Omental fat pad (tissue), 4 donors: ENCODE measurements around the gene HM13. TPM values are rescaled to one million over a fixed set of nuclear protein-coding genes. Genes with fewer than 3 reads are reported as not detected.
"Not testable (repeated sequence)": the region's sequence is repeated elsewhere in the genome, so short reads cannot be mapped to it uniquely, and the experiment has no call there.

Experiments used
- ATAC-seq: fragments of 150-250 bp; one replicate; pipeline ENCODE4 v1.9.1; 2016; ENCODE audit warnings: mild to moderate bottlenecking, moderate library complexity; ENCODE audit not compliant: low FRiP score
- DNase-seq: peaks from one replicate; pipeline ENCODE4 v3.0.0-alpha.2; 2019; ENCODE audit warnings: low spot score
- total RNA-seq, 4 donors: library from RNA; depleted of rRNA; stranded (reverse); fragments of >200 nt; gene quantifications; one replicate each; pipeline ENCODE4 v1.1.0, GENCODE V29; 2016
- TF ChIP-seq, protein P1 (sequence below), 3 donors: fragments of 450-650 bp; IDR thresholded peaks; one replicate each; pipeline ENCODE4 v1.5.1; 2016 to 2017; ENCODE audit warnings: antibody characterized with exemption in 3 of 3, mild to moderate bottlenecking in 3 of 3, moderate library complexity in 2 of 3

HM13 gene
- total RNA-seq, 4 donors from 2014 or later, result 59.7 to 113 (median 83.4) TPM

DNA sequence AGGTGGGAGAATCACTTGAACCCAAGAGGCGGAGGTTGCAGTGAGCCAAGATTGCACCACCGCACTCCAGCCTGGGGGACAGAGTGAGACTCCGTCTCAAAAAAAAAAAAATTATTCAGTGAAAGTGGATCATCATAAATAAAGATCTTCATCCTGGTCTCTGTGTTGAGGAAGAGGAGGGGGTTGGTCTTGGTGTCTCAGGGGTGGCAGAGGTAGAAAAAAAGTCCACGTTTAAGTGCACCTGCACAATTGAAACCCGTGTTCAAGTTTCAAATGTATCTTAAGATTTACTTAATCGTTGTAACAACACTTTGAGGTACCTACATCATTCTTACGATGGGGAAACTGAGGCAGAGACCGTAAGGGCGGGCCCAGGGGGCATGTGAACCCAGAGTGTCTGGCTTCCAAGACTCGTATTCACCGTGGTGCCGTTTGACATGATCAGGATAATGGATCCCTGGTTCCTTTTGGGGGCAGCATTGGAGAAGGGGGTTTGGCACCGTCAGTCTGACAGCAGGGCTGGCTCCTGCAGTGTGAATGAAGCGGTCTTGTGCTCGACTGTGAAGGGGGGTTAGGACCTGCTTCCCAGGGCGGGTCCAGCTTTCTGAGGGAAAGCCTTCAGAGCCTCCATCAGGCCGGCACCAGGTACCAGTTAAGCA is 57.9 kb downstream of the HM13 start:
- ATAC-seq (peak; percentile 22), DNase-seq (no peak)
- TF ChIP-seq, protein P1, sequence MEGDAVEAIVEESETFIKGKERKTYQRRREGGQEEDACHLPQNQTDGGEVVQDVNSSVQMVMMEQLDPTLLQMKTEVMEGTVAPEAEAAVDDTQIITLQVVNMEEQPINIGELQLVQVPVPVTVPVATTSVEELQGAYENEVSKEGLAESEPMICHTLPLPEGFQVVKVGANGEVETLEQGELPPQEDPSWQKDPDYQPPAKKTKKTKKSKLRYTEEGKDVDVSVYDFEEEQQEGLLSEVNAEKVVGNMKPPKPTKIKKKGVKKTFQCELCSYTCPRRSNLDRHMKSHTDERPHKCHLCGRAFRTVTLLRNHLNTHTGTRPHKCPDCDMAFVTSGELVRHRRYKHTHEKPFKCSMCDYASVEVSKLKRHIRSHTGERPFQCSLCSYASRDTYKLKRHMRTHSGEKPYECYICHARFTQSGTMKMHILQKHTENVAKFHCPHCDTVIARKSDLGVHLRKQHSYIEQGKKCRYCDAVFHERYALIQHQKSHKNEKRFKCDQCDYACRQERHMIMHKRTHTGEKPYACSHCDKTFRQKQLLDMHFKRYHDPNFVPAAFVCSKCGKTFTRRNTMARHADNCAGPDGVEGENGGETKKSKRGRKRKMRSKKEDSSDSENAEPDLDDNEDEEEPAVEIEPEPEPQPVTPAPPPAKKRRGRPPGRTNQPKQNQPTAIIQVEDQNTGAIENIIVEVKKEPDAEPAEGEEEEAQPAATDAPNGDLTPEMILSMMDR (IDR thresholded peaks at IDR 0.05), result no peak

DNA sequence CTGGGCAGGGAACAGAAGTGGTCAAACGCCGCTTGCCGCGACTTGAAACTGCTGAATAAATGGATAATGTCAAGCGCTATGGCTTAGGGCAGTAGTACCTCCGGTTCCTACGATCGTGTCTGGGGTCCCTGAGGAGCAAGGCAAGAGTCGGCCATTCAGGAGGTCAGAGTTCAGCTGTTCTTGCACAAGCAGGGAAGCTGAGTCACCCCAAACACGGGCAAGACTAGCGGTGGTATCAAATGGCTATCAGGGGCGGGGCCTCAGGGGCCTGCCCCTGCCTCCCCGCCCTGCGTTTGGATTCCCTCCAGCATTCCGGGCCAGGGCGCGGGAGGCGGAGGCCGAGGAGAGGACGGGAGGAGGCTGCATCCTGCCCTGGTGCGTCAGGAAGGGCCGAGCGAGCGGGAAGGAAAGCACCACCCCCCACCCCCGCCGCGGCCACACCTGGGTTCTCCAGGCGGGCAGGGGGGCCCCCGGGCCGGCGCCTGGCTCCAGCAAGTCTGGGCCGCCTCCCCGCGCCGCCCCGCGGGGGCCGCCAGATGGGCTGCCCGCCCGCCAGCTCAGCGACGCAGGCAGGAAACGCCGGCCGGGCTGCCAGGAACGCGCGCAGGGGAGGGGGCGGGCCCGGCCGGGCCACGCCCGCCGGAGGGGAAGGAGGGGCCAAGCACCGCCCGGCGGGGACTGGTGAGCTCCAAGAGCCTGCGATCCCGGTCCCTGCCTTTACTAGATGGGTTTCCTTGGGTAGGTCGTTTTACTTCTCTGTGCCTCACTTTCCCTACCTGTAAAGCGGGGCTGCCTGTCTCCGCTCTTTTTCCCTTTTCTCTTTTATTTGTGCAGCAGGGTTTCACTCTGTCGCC is 58.7 kb downstream of the HM13 start:
- ATAC-seq (peak; percentile 89), DNase-seq (peak; percentile 99)
- TF ChIP-seq, protein P1 (IDR thresholded peaks at IDR 0.05), result no peak

DNA sequence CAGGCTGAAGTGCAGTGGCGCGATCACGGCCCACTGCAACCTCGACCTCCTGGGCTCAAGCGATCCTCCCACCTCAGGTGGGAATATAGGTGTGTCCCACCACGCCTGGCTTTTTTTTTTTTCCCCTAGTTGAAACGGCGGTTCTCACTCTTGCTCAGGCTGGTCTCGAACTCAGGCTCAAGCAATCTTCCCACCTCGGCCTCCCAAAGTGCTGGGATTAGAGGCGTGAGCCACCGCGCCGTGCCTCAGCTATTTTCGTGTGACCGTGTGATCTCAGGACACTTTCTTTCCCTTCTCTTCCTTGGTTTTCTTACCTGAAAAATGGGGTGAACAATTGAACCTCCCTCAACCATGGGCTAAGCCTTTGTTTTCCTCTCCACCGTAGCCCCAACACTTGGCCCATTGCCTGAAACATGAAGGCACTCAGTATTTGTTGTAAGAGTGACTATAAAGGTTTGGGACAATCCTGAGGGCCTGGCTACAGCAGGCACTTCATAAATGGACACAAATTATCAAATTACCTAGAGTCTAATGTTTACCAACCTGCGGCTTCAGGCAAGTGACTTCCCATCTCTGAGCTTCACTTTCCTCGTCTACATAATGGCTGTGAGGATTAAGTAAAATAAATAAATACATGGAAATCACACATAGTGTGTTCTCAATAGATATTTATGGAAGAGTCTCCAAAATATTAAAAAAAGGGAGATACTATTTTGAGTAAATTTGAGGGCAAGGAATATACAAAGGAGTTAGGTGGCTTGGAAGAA is 59.5 kb downstream of the HM13 start:
- TF ChIP-seq, protein P1 (IDR thresholded peaks at IDR 0.05), result no peak
- no peak for DNase-seq
- no peak for ATAC-seq

DNA sequence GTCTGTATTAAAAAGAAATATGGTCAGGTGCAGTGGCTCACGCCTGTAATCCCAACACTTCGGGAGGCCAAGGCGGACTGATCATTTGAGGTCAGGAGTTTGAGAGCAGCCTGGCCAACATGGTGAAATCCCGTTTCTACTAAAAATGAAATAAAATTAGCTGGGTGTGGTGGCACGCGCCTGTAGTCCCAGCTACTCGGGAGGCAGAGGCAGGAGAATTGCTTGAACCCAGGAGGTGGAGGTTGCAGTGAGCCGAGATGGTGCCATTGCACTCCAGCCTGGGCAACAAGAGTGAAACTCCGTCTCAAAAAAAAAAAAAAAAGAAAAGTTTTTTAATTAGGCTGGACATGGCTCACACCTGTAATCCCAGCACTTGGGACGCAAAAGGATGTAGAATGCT is 60.7 kb downstream of the HM13 start:
- not testable (repeated sequence) for ATAC-seq, DNase-seq

DNA sequence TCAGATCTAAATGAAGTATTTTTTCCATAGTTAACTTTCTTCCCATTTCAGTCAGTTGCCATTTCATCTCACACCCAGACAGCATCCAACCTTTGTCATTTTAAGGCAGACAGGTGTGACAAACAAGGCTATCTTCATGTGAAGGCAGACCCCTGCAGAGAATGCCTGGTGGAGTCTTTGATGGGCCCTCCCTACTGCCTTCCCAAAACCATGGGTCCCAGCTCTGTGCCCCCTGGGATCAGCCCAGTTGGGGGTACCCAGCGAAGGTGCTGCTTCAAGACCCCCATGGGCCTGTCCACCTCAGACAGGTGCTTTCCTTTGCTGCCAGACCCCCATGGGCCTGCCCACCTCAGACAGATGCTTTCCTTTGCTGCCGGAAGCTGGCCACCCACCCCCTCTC is 62.5 kb downstream of the HM13 start:
- TF ChIP-seq, protein P1 (IDR thresholded peaks at IDR 0.05), result no peak
- ATAC-seq (no peak), DNase-seq (no peak)

DNA sequence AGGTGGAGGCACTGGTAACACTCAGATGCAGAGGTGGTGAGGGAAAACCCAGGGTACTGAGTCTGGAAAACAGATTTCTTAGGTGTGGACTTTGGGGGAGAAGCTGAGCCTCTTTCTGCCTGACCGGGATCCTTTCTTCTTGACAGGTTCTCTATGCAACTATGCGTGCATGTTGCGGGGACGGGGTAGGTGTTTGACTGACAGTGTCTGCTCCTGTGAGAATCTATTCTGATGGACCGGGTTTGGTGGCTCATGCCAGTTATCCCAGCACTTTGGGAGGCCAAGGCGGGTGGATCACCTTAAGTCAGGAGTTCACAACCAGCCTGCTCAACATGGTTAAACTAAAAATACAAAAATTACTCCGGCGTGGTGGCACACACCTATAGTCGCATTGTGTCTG is 63.0 kb downstream of the HM13 start:
- DNase-seq, result no peak
- TF ChIP-seq, protein P1 (IDR thresholded peaks at IDR 0.05), result no peak
- no peak for ATAC-seq

DNA sequence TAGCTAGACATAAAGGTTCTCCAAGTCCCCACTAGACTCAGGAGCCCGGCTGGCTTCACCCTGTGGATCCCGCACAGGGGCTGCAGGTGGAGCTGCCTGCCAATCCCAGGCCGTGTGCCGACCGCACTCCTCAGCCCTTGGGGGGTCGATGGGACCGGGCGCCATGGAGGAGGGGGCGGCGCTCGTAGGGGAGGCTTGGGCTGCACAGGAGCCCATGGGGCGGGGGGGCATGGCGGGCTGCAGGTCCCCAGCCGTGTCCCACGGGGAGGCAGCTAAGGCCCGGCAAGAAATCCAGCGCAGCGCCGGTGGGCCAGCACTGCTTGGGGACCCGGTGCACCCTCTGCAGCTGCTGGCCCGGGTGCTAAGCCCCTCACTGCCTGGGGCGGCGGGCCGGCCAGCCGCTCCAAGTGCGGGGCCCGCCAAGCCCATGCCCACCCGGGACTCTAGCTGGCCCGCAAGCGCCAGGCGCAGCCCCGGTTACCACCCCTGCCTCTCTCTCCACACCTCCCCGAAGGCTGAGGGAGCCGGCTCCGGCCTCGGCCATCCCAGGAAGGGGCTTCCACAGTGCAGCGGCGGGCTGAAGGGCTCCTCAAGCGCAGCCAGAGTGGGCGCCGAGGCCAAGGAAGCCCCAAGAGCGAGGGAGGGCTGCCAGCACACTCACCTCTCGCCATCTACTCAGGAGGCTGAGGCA is 64.4 kb downstream of the HM13 start:
- ATAC-seq (no peak), DNase-seq (no peak)
- TF ChIP-seq, protein P1 (IDR thresholded peaks at IDR 0.05), result no peak
